K562 (cell line): Measurements from ENCODE around the gene MYOT. TPM values are rescaled to one million over a fixed set of nuclear protein-coding genes. Genes with fewer than 3 reads are reported as not detected.

Experiments
- ATAC-seq: fragments of 200-7000 bp; cut with Tn5 transposase; 3 replicates; pipeline ENCODE4 v1.9.1; 2020; ENCODE audit warnings: moderate library complexity
- BruUV-seq: library from RNA; stranded (reverse); fragments of 400-500 nt; replicated peaks from 2 replicates; lab custom pipeline; 2021; lab: Mats Ljungman, UMichigan
- CTCF ChIA-PET: fragments of 300-600 bp; formaldehyde crosslinking; extraction: SDS; loops from one replicate; lab custom pipeline; 2021; ENCODE audit warnings: low intra/inter-chr PET ratio; lab: Yijun Ruan, JAX
- POLR2A ChIA-PET: fragments of 300-600, 350-650 bp; sonication (Branson Sonifier 250); formaldehyde crosslinking; extraction: SDS; loops from one replicate; lab custom pipeline; 2021; ENCODE audit warnings: antibody characterized with exemption, inconsistent platforms; lab: Yijun Ruan, JAX
- DNase-seq, 4 experiments: peaks; one replicate each; pipeline versions ENCODE4 v3.0.0 to v3.0.0-alpha.2; 2011 to 2018; ENCODE audit warnings: low spot score in 3 of 4, mixed read lengths in 3 of 4; ENCODE audit errors: extremely low read depth in 1 of 4
- FAIRE-seq: peaks from 2 replicates; lab custom pipeline; 2011; peaks lifted over from hg19 to GRCh38; lab: Jason Lieb, UNC
- H2AFZ ChIP-seq: 2 replicates; pipeline ENCODE4 v1.6.0; 2011; ENCODE audit warnings: low read depth, low read length, control low read depth, inconsistent platforms
- H3K27ac ChIP-seq: fragments of 200-600 bp; 3 replicates; pipeline ENCODE4 v1.8.0; 2011; ENCODE audit warnings: low read depth, mild to moderate bottlenecking, control low read depth, inconsistent platforms, low read length, moderate library complexity, mixed read lengths; ENCODE audit errors: extremely low read depth
- H3K27me3 ChIP-seq, 2 experiments: fragments of 300-600 bp in 1 of 2; 2 replicates in 1 of 2; 3 replicates in 1 of 2; pipeline versions ENCODE4 v1.6.0 to v1.8.0; 2011; ENCODE audit warnings: inconsistent platforms in 2 of 2, low read length in 2 of 2, mild to moderate bottlenecking in 1 of 2, mixed read lengths in 1 of 2, moderate library complexity in 1 of 2; ENCODE audit not compliant: control insufficient read depth in 2 of 2, insufficient read depth in 2 of 2
- H3K36me3 ChIP-seq: fragments of 300-600 bp; 3 replicates; pipeline ENCODE4 v1.8.0; 2011; ENCODE audit warnings: mild to moderate bottlenecking, low read length, inconsistent platforms; ENCODE audit not compliant: control insufficient read depth, insufficient read depth
- H3K4me1 ChIP-seq, 2 experiments: fragments of 200-600 bp in 1 of 2; replicated peaks in 1 of 2; 2 replicates in 1 of 2; 3 replicates in 1 of 2; pipeline versions ENCODE4 v1.5.1 to v1.8.0; 2011; ENCODE audit warnings: inconsistent platforms in 2 of 2, low read length in 2 of 2, mild to moderate bottlenecking in 1 of 2, mixed read lengths in 1 of 2, moderate library complexity in 1 of 2; ENCODE audit not compliant: control insufficient read depth in 2 of 2, insufficient read depth in 2 of 2
- H3K4me2 ChIP-seq: 2 replicates; pipeline ENCODE4 v1.6.1; 2011; ENCODE audit warnings: low read length, control low read depth, inconsistent platforms, mixed read lengths; ENCODE audit not compliant: insufficient read depth
- H3K4me3 ChIP-seq: fragments of 200-600 bp; sonication (generic), shearing (Covaris generic); 2 replicates; pipeline ENCODE4 v1.5.1; 2016; ENCODE audit warnings: control low read depth, inconsistent platforms
- H3K79me2 ChIP-seq: fragments of 200-600 bp; 3 replicates; pipeline ENCODE4 v1.8.0; 2011; ENCODE audit warnings: low read length, inconsistent platforms; ENCODE audit not compliant: control insufficient read depth, insufficient read depth
- H3K9ac ChIP-seq, 2 experiments: 2 replicates each; pipeline versions ENCODE4 v1.6.0 to v1.6.1; 2011; ENCODE audit warnings: low read depth in 2 of 2, low read length in 2 of 2, control low read depth in 1 of 2, inconsistent platforms in 1 of 2, mild to moderate bottlenecking in 1 of 2, mixed read lengths in 1 of 2; ENCODE audit not compliant: insufficient read depth in 1 of 2
- H3K9me1 ChIP-seq: one replicate; pipeline ENCODE4 v1.6.0; 2011; ENCODE audit warnings: inconsistent platforms, mild to moderate bottlenecking, low read length, moderate library complexity; ENCODE audit not compliant: control insufficient read depth, insufficient read depth
- H3K9me3 ChIP-seq: replicated peaks from 2 replicates; pipeline ENCODE4 v1.5.1; 2011; ENCODE audit warnings: low read depth, low read length, inconsistent platforms; ENCODE audit not compliant: control insufficient read depth, insufficient read depth
- H4K20me1 ChIP-seq: replicated peaks from 2 replicates; pipeline ENCODE4 v1.6.1; 2011; ENCODE audit warnings: low read length, inconsistent platforms, mixed read lengths; ENCODE audit not compliant: control insufficient read depth, insufficient read depth
- CBX8 ChIP-seq: fragments of 200-600 bp; sonication (generic); IDR thresholded peaks from 2 replicates; pipeline ENCODE4 v1.6.1; 2012; ENCODE audit warnings: borderline replicate concordance, mixed run types, low read depth, mild to moderate bottlenecking, moderate library complexity, mixed read lengths, low read length, control low read depth, inconsistent platforms; ENCODE audit not compliant: poor library complexity, severe bottlenecking; ENCODE audit errors: extremely low read depth
- COPS2 ChIP-seq: fragments of 450-650 bp; conservative IDR thresholded peaks from 2 replicates; pipeline ENCODE4 v1.6.1; 2016; ENCODE audit warnings: mild to moderate bottlenecking, moderate library complexity
- EWSR1 ChIP-seq: fragments of 450-650 bp; IDR thresholded peaks from 2 replicates; pipeline ENCODE4 v1.6.1; 2018; ENCODE audit warnings: borderline replicate concordance, mild to moderate bottlenecking, low read depth, moderate library complexity; ENCODE audit not compliant: partially characterized antibody
- KAT7 ChIP-seq: sonication (generic); formaldehyde crosslinking; IDR thresholded peaks from 2 replicates; pipeline ENCODE4 v1.8.0; 2022; ENCODE audit warnings: missing genetic modification reagents, mild to moderate bottlenecking, borderline replicate concordance
- MYBL2 ChIP-seq, 2 experiments: fragments of 450-650 bp in 1 of 2; sonication (generic) in 1 of 2; formaldehyde crosslinking in 1 of 2; IDR thresholded peaks; 2 replicates each; pipeline versions ENCODE4 v1.6.1 to v1.8.1; 2017 to 2022; ENCODE audit warnings: borderline replicate concordance in 1 of 2, inconsistent platforms in 1 of 2, low read depth in 1 of 2, mild to moderate bottlenecking in 1 of 2, missing genetic modification reagents in 1 of 2, moderate library complexity in 1 of 2
- SREBF1 ChIP-seq: fragments of 150-350 bp; IDR thresholded peaks from 2 replicates; pipeline ENCODE4 v1.6.1; 2014; ENCODE audit warnings: antibody characterized with exemption, low read depth, low read length, borderline replicate concordance
- ZNF212 ChIP-seq: fragments of 450-650 bp; formaldehyde crosslinking; IDR thresholded peaks from 2 replicates; pipeline ENCODE4 v1.4.0; 2020; ENCODE audit warnings: mild to moderate bottlenecking
- ZNF586 ChIP-seq: fragments of 450-650 bp; formaldehyde crosslinking; conservative IDR thresholded peaks from 2 replicates; pipeline ENCODE4 v1.4.0; 2020; ENCODE audit warnings: mild to moderate bottlenecking, moderate library complexity
- ZNF785 ChIP-seq: fragments of 250-450 bp; sonication (Bioruptor Pico); IDR thresholded peaks from 2 replicates; pipeline ENCODE4 v1.4.0; 2020; ENCODE audit warnings: mild to moderate bottlenecking
- WGBS: fragments of 100-300 bp; shearing (Covaris generic); methylation state at CpG from one replicate; pipeline ENCODE4 v1.1.6; 2016; ENCODE audit warnings: low coverage, mixed read lengths; ENCODE audit not compliant: insufficient coverage; ENCODE audit errors: missing lambda C conversion rate; 5-methylcytosine and 5-hydroxymethylcytosine counted together
- in situ Hi-C: fragments of 300-500 bp; cut with MboI; formaldehyde crosslinking; loops from 4 replicates; pipeline ENCODE4 v1.15.0; 2018; ENCODE audit warnings: inconsistent platforms, mixed read lengths
- intact Hi-C: fragments of 100-400 bp; cut with micrococcal nuclease; formaldehyde crosslinking; loops from 2 replicates; pipeline ENCODE4 v1.14.2; 2022
- polyA plus RNA-seq, 8 experiments: library from polyadenylated mRNA; depleted of rRNA in 4 of 8; stranded (reverse) in 5 of 8; unstranded in 3 of 8; fragments of >200 nt; fragmentation: Nextera tagmentation in 2 of 8; fragmentation: Illumina TruSeq in 1 of 8; extraction: Ambion mirVana in 2 of 8; extraction: Trizol in 1 of 8; gene quantifications; 2 replicates each; pipeline versions ENCODE4 v1.2.1 to v1.2.3, GENCODE V29; 2011 to 2014; ENCODE audit warnings: inconsistent platforms in 1 of 8, missing spikeins in 1 of 8
- total RNA-seq, 7 experiments: library from RNA; depleted of rRNA in 6 of 7; stranded (reverse); fragments of >200 nt in 6 of 7; fragmentation: Illumina TruSeq in 2 of 7; extraction: Trizol in 2 of 7; gene quantifications; 2 replicates each; pipeline versions ENCODE4 v1.2.1 to v1.2.3, GENCODE V29; 2011 to 2021; ENCODE audit warnings: low replicate concordance in 1 of 7
- TF ChIP-seq, protein P1 (sequence below), 2 experiments: IDR thresholded peaks; 2 replicates each; pipeline ENCODE4 v1.6.1; 2012; ENCODE audit warnings: improper control_type of control experiment in 2 of 2, low read depth in 2 of 2, low read length in 2 of 2, borderline replicate concordance in 1 of 2

The MYOT gene
- total and polyA plus RNA-seq, 9 of the 15 experiments (the other 6 are each of a cell fraction or from before 2014, with no cell fraction given), result 0.24 to 0.38 TPM; not detected in 7

DNA sequence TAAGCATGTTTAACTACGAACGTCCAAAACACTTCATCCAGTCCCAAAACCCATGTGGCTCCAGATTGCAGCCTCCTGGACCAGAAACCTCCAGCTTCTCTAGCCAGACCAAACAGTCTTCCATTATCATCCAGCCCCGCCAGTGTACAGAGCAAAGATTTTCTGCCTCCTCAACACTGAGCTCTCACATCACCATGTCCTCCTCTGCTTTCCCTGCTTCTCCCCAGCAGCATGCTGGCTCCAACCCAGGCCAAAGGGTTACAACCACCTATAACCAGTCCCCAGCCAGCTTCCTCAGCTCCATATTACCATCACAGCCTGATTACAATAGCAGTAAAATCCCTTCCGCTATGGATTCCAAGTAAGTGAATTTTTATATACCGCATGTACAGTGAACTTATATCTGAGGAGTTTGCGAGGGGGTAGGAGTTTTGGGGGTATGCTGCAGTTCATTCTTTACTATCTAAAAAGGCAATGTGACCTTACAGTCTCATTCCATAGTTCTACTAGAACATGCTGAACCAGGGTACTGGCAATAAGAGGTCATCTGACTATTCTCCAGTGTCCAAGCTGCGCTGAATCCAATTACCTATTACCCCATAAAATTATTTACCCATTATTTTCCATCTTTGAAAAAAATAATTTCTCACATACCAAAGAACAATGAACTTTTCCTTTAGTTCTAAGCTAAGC is 3.1 kb downstream of the MYOT start:
- no peaks in the 10 kb centered on the region for H4K20me1 ChIP-seq
- FAIRE-seq, result no peak
- 18% methylated on average over 7 of the region's 7 CpGs for WGBS
- ChIA-PET POLR2A (interaction anchor here (0.6 to 2.4 kb wide), 5 partner anchors 10 to 123 kb away, joined by 3 to 7 read pairs (median 3); partner anchors contain the start of gene PKD2L2), CTCF (no interaction called here)
- intact Hi-C loops (no loop called here), in situ Hi-C loops (no loop called here)
- ATAC-seq, result peak; percentile 58
- H2AFZ ChIP-seq, result no peak overlapping the region
- H3K4me3 ChIP-seq, result no peak overlapping the region
- no peak overlapping the region for H3K9ac ChIP-seq
- H3K27ac ChIP-seq, result no peak overlapping the region
- BruUV-seq, result no TSS peak
- peaks cover 2 to 7% of the 10 kb centered on the region in 2 experiments; a peak in 4 of 5 replicates for H3K27me3 ChIP-seq
- no peaks in the 10 kb centered on the region for H3K4me1 ChIP-seq
- TF ChIP-seq KAT7 (no peak), CBX8 (peak; percentile 6), ZNF785 (CRISPR knock-in tag) (no peak)
- no peaks in the 10 kb centered on the region for H3K36me3 ChIP-seq
- no peak overlapping the region for H3K4me2 ChIP-seq
- DNase-seq, result no peak
- H3K9me1 ChIP-seq, result no peaks in the 10 kb centered on the region
- H3K9me3 ChIP-seq, result no peaks in the 10 kb centered on the region
- H3K79me2 ChIP-seq, result no peaks in the 10 kb centered on the region

DNA sequence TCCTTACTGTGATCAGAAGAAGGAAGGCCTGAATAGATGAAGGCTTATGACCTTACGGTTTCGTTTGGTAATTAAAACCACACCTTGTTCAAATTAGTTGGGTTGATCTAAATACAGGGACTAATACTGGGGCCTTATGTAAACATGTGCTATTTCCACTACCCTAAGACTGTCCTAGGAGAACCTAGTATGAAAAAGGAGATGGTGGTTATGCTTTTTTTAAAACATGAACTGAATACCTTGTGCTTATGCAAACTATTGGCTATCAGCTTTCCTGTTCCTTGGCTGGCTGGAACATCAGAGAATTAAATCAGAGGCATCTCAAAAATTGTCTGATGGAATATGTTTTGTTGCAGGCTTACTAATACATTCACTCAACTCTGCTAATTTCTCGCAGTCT is 3.9 kb downstream of the MYOT start:
- no peak for ATAC-seq
- Histone ChIP-seq H3K4me3 (no peak overlapping the region), H3K4me1 (no peaks in the 10 kb centered on the region), H3K79me2 (no peaks in the 10 kb centered on the region), H3K36me3 (no peaks in the 10 kb centered on the region), H3K9me3 (no peaks in the 10 kb centered on the region), H3K27me3 (peaks cover 2 to 7% of the 10 kb centered on the region in 2 experiments; a peak in 4 of 5 replicates), H2AFZ (no peak overlapping the region), H3K9ac (no peak overlapping the region), H4K20me1 (no peaks in the 10 kb centered on the region), H3K9me1 (no peaks in the 10 kb centered on the region), H3K4me2 (no peak overlapping the region), H3K27ac (no peak overlapping the region)
- 6% methylated on average over 3 of the region's 3 CpGs for WGBS
- FAIRE-seq, result no peak
- POLR2A ChIA-PET, result interaction anchor here (1.1 to 2.4 kb wide), 2 partner anchors 11 kb away, joined by 3 to 7 read pairs; no protein-coding TSS in a partner anchor
- CTCF ChIA-PET, result no interaction called here
- DNase-seq, result no peak
- TF ChIP-seq ZNF212 (CRISPR knock-in tag) (no peak), COPS2 (no peak), MYBL2 (IDR thresholded peaks at IDR 0.05; ENCODE audit: low read depth) (no peak), MYBL2 (CRISPR knock-in tag; IDR thresholded peaks at IDR 0.05; ENCODE audit: borderline replicate concordance) (no peak), EWSR1 (no peak), ZNF586 (CRISPR knock-in tag) (no peak), SREBF1 (no peak)
- TF ChIP-seq, protein P1, sequence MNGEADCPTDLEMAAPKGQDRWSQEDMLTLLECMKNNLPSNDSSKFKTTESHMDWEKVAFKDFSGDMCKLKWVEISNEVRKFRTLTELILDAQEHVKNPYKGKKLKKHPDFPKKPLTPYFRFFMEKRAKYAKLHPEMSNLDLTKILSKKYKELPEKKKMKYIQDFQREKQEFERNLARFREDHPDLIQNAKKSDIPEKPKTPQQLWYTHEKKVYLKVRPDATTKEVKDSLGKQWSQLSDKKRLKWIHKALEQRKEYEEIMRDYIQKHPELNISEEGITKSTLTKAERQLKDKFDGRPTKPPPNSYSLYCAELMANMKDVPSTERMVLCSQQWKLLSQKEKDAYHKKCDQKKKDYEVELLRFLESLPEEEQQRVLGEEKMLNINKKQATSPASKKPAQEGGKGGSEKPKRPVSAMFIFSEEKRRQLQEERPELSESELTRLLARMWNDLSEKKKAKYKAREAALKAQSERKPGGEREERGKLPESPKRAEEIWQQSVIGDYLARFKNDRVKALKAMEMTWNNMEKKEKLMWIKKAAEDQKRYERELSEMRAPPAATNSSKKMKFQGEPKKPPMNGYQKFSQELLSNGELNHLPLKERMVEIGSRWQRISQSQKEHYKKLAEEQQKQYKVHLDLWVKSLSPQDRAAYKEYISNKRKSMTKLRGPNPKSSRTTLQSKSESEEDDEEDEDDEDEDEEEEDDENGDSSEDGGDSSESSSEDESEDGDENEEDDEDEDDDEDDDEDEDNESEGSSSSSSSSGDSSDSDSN (IDR thresholded peaks at IDR 0.05; ENCODE audit: borderline replicate concordance in 1 of 2, low read depth in 2 of 2, low read length in 2 of 2), result no peak
- BruUV-seq, result no TSS peak
- intact Hi-C loops (no loop called here), in situ Hi-C loops (no loop called here)
